Heart left ventricle (tissue), 16 donors: ENCODE data around the gene CCDC92B. TPM values are rescaled to one million over a fixed set of nuclear protein-coding genes. Genes with fewer than 3 reads are reported as not detected.

Experiments used
- ATAC-seq, 4 donors: fragments of 200-7000 bp; cut with Tn5 transposase; one replicate each; pipeline ENCODE4 v1.9.1; 2020 to 2022; ENCODE audit warnings: moderate library complexity in 4 of 4, mild to moderate bottlenecking in 3 of 4, moderate number of reproducible peaks in 1 of 4
- DNase-seq, 5 donors: peaks; one replicate each; pipeline ENCODE4 v3.0.0-alpha.2; 2020
- H3K27ac ChIP-seq, 12 donors: fragments of 200-600 bp; sonication (generic) in 4 of 12; one replicate each; pipeline versions ENCODE4 v1.5.0 to v1.8.0; 2016 to 2022; ENCODE audit warnings: mild to moderate bottlenecking in 2 of 12
- H3K27me3 ChIP-seq, 9 donors: fragments of 200-600 bp; sonication (generic) in 2 of 9; one replicate each; pipeline versions ENCODE4 v1.5.1 to v1.8.0; 2016 to 2022; ENCODE audit warnings: mild to moderate bottlenecking in 3 of 9
- H3K36me3 ChIP-seq, 9 donors: fragments of 200-600 bp; sonication (generic) in 2 of 9; one replicate each; pipeline versions ENCODE4 v1.5.0 to v1.8.0; 2018 to 2022; ENCODE audit warnings: mild to moderate bottlenecking in 2 of 9
- H3K4me1 ChIP-seq, 12 donors: fragments of 200-600 bp; sonication (generic) in 4 of 12; one replicate each; pipeline versions ENCODE4 v1.5.0 to v1.8.0; 2016 to 2022; ENCODE audit warnings: mild to moderate bottlenecking in 3 of 12
- H3K4me3 ChIP-seq, 12 donors: fragments of 200-600 bp; sonication (generic) in 4 of 12; one replicate each; pipeline versions ENCODE4 v1.5.0 to v1.8.0; 2017 to 2022; ENCODE audit warnings: mild to moderate bottlenecking in 9 of 12, moderate library complexity in 4 of 12
- H3K9me3 ChIP-seq, 12 donors: fragments of 200-600 bp; sonication (generic) in 4 of 12; one replicate each; pipeline versions ENCODE4 v1.5.0 to v1.8.0; 2016 to 2022; ENCODE audit warnings: mild to moderate bottlenecking in 1 of 12
- POLR2A ChIP-seq, 2 donors: fragments of 450-650 bp; IDR thresholded peaks; one replicate each; pipeline ENCODE4 v1.6.1; 2017; ENCODE audit warnings: antibody characterized with exemption in 2 of 2, mild to moderate bottlenecking in 2 of 2, moderate library complexity in 2 of 2
- WGBS, 4 donors: extraction: QIAGEN DNeasy Blood & Tissue Kit in 2 of 4; methylation state at CpG; one replicate each; pipeline versions ENCODE4 v1.1.5 to v1.1.7; 2013 to 2018; 5-methylcytosine and 5-hydroxymethylcytosine counted together
- intact Hi-C, 10 donors: fragments of 100-400 bp; cut with DNase I; formaldehyde crosslinking; loops; one replicate each; pipeline versions ENCODE4 v1.11.1 to v1.14.2; 2022
- polyA plus RNA-seq, 2 donors: library from polyadenylated mRNA; stranded (reverse); fragments of 200-250 nt; gene quantifications; one replicate each; pipeline ENCODE4 v1.2.3, GENCODE V29; 2013
- total RNA-seq, 9 donors: library from RNA; depleted of rRNA in 2 of 9; stranded (reverse); fragments of >200 nt in 2 of 9; fragmentation: NEBNext Ultra II Directional in 3 of 9; extraction: Animal tissue kit (Norgen Biotek cat#: 25700) in 3 of 9; gene quantifications; one replicate each; pipeline versions ENCODE4 v1.1.0 to v1.2.4, GENCODE V29; 2016 to 2023
- TF ChIP-seq, protein P1 (sequence below), 12 donors: fragments of 200-600 bp; sonication (generic) in 4 of 12; IDR thresholded peaks; one replicate each; pipeline versions ENCODE4 v1.5.0 to v1.8.0; 2018 to 2022; ENCODE audit warnings: antibody characterized with exemption in 12 of 12, mild to moderate bottlenecking in 5 of 12
- donor health status: ischemic (EF 13 %, LVEDD 7.1; RV severe dilation, severe dysfunction).
- donor health status: healthy with polysubstance abuse.
- donor health status: DM: no; HTN: yes; CAD: no.
- donor health status: DM: no; HTN: no; CAD: no.
- donor health status: ischemic (EF 25% LVEDD 6.9; RV normal size, moderate dysfunction).
- donor health status: ischemic (EF 25% LVEDD 5.7; RV mildly dilated, moderate dysfunction).
- donor health status: healthy.
- donor health status: DM: yes; HTN: yes; CAD: no.
- donor health status: ischemic (EF 35%, LVEDD 5.7; RV mildly dilated, moderate dysfunction).
- donor health status: nonischemic (EF 11% LVEDD 7.7; RV severe dilation, severe dysfunction).
- donor health status: DM: yes; HTN: yes; CAD: no.
- donor health status: PGD.
- donor health status: ischemic (EF 29% LVEDD 5.4; RV normal size, mild dysfunction).
- donor health status: nonischemic (EF 23%, LVEDD 6.1; RV moderate dilation, normal function).

Gene CCDC92B
- total and polyA plus RNA-seq, 11 donors: 0.03 to 0.44 (median 0.18) TPM; not detected in 3

DNA sequence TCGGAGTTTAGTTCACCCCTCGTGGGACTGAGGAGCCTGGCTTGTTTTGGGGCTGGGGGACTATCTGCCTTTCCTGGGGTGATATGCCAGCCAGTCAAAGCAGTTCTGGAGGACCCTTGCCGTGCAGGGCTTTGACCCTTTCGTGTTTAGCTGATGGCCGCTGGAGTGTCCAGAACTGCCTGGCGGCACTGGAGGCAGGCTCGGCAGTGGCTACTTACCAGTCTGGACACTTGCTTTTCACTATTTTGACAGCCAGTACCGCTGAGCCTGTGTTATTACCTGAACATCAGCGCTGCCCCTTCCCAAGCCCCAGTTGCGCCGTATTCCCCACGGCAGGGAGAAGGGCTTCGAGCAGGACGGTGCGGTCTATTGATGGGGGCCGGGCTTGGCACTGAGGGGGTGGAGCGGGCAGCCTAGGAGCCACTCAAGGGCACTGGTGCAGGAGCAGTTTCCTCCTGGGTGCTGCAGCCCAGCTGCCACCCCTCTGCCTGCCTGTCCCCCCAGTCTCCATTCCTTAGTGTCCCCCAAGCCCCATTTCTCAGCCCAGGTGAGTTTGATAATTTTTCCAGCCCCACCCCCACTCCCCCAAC, 18.6 kb downstream of the CCDC92B start:
- H3K4me3 ChIP-seq: no peak overlapping the region
- H3K27me3 ChIP-seq: peaks cover 0 to 19% (median 0%) of the 10 kb centered on the region in 9 donors
- no peak for ATAC-seq
- 66 to 84% (median 82%) methylated on average over 7 to 17 of the region's 17 CpGs for WGBS, 4 donors
- H3K27ac ChIP-seq: no peak overlapping the region
- no peaks in the 10 kb centered on the region for H3K36me3 ChIP-seq
- no peak for DNase-seq
- TF ChIP-seq POLR2A (IDR thresholded peaks at IDR 0.05): no peak
- TF ChIP-seq, protein P1, sequence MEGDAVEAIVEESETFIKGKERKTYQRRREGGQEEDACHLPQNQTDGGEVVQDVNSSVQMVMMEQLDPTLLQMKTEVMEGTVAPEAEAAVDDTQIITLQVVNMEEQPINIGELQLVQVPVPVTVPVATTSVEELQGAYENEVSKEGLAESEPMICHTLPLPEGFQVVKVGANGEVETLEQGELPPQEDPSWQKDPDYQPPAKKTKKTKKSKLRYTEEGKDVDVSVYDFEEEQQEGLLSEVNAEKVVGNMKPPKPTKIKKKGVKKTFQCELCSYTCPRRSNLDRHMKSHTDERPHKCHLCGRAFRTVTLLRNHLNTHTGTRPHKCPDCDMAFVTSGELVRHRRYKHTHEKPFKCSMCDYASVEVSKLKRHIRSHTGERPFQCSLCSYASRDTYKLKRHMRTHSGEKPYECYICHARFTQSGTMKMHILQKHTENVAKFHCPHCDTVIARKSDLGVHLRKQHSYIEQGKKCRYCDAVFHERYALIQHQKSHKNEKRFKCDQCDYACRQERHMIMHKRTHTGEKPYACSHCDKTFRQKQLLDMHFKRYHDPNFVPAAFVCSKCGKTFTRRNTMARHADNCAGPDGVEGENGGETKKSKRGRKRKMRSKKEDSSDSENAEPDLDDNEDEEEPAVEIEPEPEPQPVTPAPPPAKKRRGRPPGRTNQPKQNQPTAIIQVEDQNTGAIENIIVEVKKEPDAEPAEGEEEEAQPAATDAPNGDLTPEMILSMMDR (IDR thresholded peaks at IDR 0.05): no peak
- no peaks in the 10 kb centered on the region for H3K9me3 ChIP-seq
- no peaks in the 10 kb centered on the region for H3K4me1 ChIP-seq
- intact Hi-C loops: no loop called here

DNA sequence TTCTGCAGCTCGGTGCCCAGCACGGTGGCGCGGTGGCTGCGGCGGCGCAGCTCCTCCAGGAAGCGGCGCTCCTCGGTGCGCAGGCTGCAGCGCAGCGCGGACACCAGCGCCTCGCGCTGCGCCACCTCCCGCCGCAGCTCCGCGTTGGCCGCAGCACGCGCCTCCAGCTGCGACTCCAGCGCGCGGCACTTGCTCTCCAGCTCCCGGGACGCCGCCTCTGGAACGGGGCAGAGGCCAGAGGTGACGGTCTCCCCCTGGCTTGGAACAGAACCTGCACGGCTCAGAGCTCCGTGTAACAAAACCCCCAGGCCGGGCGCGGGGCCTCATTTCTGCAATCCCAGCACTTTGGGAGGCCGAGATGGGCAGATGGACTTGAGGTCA, 24.7 kb downstream of the CCDC92B start:
- DNase-seq (peak in 1 of 5 donors; percentile 53), ATAC-seq (peak in 3 of 4 donors; percentile 68 to 78 (median 71))
- 2 to 18% (median 10%) methylated on average over 4 to 40 of the region's 40 CpGs for WGBS, 4 donors
- Histone ChIP-seq H3K4me3 (peak overlapping the region in 10 of 12 donors; percentile 20 to 58 (median 52)), H3K9me3 (no peaks in the 10 kb centered on the region), H3K27ac (peak overlapping the region in 3 of 12 donors; percentile 4 to 79 (median 77)), H3K27me3 (peaks cover 0 to 16% (median 0%) of the 10 kb centered on the region in 9 donors), H3K4me1 (peaks cover 0 to 19% (median 4%) of the 10 kb centered on the region in 12 donors), H3K36me3 (no peaks in the 10 kb centered on the region)
- intact Hi-C loops: no loop called here
- TF ChIP-seq, protein P1 (IDR thresholded peaks at IDR 0.05): peak in 7 of 12 donors; percentile 11 to 44 (median 26)
- TF ChIP-seq POLR2A (IDR thresholded peaks at IDR 0.05): no peak

DNA sequence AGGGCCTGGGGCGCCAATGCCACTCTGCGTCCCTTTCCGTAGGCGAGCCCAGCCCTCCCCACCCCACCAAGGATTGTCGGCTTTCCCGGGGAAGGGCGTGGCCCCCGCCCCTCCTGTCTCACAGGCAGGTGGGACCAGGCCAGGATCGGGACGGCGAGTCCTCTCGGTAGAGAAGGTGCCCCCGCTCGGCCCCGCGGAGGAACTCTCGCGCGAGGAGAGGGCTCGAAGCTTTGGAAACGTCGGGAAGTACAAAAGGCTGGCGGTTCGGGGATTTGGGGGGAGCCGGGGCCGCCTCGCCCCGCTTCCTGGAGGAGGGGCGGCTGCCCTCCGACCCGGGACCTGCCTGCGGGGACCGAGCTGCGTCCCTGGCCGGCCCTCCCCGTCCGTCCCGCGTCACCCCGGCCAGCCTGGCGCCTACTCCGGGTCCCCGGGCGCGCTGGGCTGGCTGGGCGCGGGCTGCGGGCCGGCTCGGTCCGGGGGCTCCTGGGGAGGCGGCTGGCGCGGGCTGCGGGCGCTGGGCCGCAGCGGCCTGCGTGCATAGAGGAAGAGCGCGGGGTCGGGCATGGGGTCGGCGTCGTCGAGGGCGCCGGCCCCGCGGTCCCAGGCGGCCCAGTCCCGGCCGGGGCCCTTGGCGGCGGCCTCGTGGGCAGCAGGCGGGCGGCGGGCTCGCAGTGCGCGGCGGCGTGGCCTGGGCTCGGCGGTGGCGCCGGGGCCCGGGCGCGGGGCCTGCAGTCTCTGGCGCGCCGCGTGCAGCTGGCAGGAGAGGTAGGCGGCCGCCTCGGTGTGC, 25.3 kb downstream of the CCDC92B start:
- Histone ChIP-seq H3K4me1 (peaks cover 0 to 19% (median 4%) of the 10 kb centered on the region in 12 donors), H3K9me3 (no peaks in the 10 kb centered on the region), H3K27me3 (peaks cover 0 to 15% (median 0%) of the 10 kb centered on the region in 9 donors), H3K36me3 (peaks cover 0 to 5% (median 0%) of the 10 kb centered on the region in 9 donors), H3K27ac (peak overlapping the region; percentile 20 to 83 (median 76)), H3K4me3 (peak overlapping the region; percentile 20 to 58 (median 50))
- peak in 1 of 2 donors; percentile 39 for TF ChIP-seq POLR2A (IDR thresholded peaks at IDR 0.05)
- TF ChIP-seq, protein P1 (IDR thresholded peaks at IDR 0.05): no peak
- intact Hi-C loops: no loop called here
- ATAC-seq (peak; percentile 38 to 60 (median 43)), DNase-seq (peak in 4 of 5 donors; percentile 48 to 78 (median 60))
- WGBS, 4 donors: 2 to 3% (median 2%) methylated on average over 66 to 98 of the region's 98 CpGs

DNA sequence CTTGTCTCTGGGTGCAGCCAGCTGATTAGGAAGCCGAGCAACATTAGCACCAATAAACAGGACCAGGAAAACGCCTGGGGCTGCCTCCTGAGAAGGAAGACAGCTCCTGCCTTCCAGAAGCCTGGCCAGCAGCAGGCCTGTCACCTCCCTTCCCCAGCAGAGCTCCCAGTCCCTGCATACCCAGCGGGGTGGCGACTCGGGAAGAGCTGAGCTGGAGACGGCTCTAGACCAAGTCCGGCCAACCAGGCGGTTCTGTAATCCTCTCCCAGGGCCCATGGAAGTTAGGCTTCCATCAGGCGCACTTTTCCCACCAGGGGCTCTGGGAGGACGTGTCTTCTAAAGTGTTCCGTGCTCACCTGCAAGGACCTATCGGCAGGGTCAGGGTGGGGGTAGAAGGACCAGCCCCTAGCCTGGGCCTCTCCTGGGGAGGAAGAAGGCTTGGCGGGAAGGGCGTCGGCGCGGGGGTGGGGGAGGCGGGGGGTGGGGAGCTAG, 25.9 kb downstream of the CCDC92B start:
- WGBS, 4 donors: 10 to 33% (median 22%) methylated on average over 11 to 18 of the region's 18 CpGs
- DNase-seq: no peak
- peaks cover 0 to 15% (median 0%) of the 10 kb centered on the region in 9 donors for H3K27me3 ChIP-seq
- H3K36me3 ChIP-seq: peaks cover 0 to 5% (median 0%) of the 10 kb centered on the region in 9 donors
- H3K4me1 ChIP-seq: peaks cover 0 to 19% (median 4%) of the 10 kb centered on the region in 12 donors
- peak overlapping the region in 11 of 12 donors; percentile 33 to 83 (median 77) for H3K27ac ChIP-seq
- H3K9me3 ChIP-seq: no peaks in the 10 kb centered on the region
- peak; percentile 19 to 57 (median 35) for ATAC-seq
- intact Hi-C loops: no loop called here
- H3K4me3 ChIP-seq: peak overlapping the region; percentile 20 to 58 (median 50)
- no peak for TF ChIP-seq POLR2A (IDR thresholded peaks at IDR 0.05)
- TF ChIP-seq, protein P1 (IDR thresholded peaks at IDR 0.05): no peak
